ENCODE results near the gene ZYX.

ZYX gene

GRCh38 chr7:143408686-143409561 is 27.8 kb downstream of the ZYX start, which contains the start of gene EPHA1:
TSS of gene EPHA1 (minus strand) at chr7:143408856. CDS start at chr7:143408805, 51 bp downstream.
- no peak for TF ChIP-seq SNAI2 (CRISPR knock-in tag; IDR thresholded peaks at IDR 0.05)
- TF ChIP-seq TOX (CRISPR knock-in tag; IDR thresholded peaks at IDR 0.05; ENCODE audit: borderline replicate concordance) = no peak
- TF ChIP-seq ZFP30 (CRISPR knock-in tag; IDR thresholded peaks at IDR 0.05) = no peak
- TF ChIP-seq ZNF70 (CRISPR knock-in tag; IDR thresholded peaks at IDR 0.05) = no peak
- no peak for TF ChIP-seq CSDC2 (CRISPR knock-in tag; IDR thresholded peaks at IDR 0.05)
- TF ChIP-seq ARNTL (CRISPR knock-in tag; IDR thresholded peaks at IDR 0.05; ENCODE audit: borderline replicate concordance, low read depth) = no peak
- TF ChIP-seq, protein P1, sequence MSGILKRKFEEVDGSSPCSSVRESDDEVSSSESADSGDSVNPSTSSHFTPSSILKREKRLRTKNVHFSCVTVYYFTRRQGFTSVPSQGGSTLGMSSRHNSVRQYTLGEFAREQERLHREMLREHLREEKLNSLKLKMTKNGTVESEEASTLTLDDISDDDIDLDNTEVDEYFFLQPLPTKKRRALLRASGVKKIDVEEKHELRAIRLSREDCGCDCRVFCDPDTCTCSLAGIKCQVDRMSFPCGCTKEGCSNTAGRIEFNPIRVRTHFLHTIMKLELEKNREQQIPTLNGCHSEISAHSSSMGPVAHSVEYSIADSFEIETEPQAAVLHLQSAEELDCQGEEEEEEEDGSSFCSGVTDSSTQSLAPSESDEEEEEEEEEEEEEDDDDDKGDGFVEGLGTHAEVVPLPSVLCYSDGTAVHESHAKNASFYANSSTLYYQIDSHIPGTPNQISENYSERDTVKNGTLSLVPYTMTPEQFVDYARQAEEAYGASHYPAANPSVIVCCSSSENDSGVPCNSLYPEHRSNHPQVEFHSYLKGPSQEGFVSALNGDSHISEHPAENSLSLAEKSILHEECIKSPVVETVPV (CRISPR knock-in tag; IDR thresholded peaks at IDR 0.05) = no peak
- no peak for ATAC-seq

DNA sequence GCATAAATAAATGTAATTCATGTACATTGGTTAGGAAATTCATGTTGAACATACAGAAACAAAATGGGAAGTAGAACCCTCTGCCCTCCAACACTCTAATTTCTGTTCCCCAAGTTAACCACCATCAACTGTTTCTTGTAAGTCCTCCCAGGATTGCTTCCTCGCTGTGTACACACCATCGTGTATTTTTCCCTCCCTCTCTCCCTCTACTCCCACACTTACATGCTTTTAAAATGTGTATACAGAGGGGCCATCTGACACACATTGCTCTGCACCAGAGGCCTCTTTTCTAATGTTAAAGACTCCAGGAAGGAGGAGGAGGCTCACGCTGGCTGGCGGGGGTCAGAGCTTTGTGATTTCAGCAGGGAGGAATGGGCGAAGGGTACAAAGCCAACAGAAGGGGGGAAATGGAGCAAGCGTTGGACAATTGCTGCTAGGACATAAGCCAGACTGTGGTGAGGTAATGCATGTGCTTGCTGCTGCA is 29.4 kb downstream of the ZYX start:
- ATAC-seq = peak; percentile 17

DNA sequence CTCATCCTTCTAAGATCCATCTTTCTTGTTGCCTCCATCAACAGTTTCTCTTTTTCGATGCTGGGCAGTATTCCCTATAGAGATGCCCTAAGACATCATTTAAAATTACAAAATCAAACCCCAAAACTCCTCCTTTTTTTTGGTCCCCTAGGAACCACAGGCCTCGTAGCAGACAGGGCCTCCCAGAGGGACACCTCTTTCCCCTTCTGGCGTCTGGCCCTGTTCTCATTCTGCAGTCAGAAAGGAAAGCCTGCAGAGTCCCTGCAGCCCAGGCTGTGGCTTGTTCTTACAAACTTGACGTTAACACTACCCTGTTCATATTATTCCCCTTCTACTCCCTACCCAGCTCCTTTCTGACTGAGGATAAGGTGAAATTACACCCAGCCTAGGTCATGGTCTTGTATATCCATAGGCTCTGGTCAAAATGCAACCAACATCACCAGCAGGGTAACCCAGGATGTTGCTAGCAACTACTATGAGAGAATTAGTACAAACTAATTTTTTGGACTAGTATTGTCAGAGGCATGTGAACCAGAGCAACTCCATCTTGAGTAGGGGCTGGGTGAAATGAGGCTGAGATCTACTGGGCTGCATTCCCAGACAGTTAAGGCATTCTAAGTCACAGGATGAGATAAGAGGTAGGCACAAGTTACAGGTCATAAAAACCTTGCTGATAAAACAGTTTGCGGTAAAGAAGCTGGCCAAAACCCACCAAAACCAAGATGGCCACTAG is 31.0 kb downstream of the ZYX start:
- ATAC-seq = no peak
- TF ChIP-seq OSR1 (CRISPR knock-in tag; IDR thresholded peaks at IDR 0.05) (no peak; the same call in 1 of the 2 replicates), ESRRG (CRISPR knock-in tag; IDR thresholded peaks at IDR 0.05) (no peak), TCF4 (CRISPR knock-in tag; IDR thresholded peaks at IDR 0.05; ENCODE audit: borderline replicate concordance) (no peak), TSHZ2 (CRISPR knock-in tag; IDR thresholded peaks at IDR 0.05) (no peak), ZNF8 (CRISPR knock-in tag; IDR thresholded peaks at IDR 0.05) (no peak), RARB (CRISPR knock-in tag; IDR thresholded peaks at IDR 0.05) (no peak), GLIS3 (CRISPR knock-in tag; IDR thresholded peaks at IDR 0.05) (no peak), ZFP30 (CRISPR knock-in tag; IDR thresholded peaks at IDR 0.05) (no peak), BACH2 (CRISPR knock-in tag; IDR thresholded peaks at IDR 0.05; ENCODE audit: borderline replicate concordance) (no peak), ZC3H10 (CRISPR knock-in tag; IDR thresholded peaks at IDR 0.05) (no peak), ZNF565 (CRISPR knock-in tag; conservative IDR thresholded peaks at IDR 0.05; ENCODE audit: low read depth) (no peak), SNAI2 (CRISPR knock-in tag; IDR thresholded peaks at IDR 0.05) (peak; percentile 66; the same call in 1 of the 2 replicates), CSDC2 (CRISPR knock-in tag; IDR thresholded peaks at IDR 0.05) (peak; percentile 91), ARNTL (CRISPR knock-in tag; IDR thresholded peaks at IDR 0.05; ENCODE audit: borderline replicate concordance, low read depth) (no peak), TOX (CRISPR knock-in tag; IDR thresholded peaks at IDR 0.05; ENCODE audit: borderline replicate concordance) (no peak), ZFP3 (CRISPR knock-in tag; IDR thresholded peaks at IDR 0.05) (peak; percentile 62; the same call in 1 of the 2 replicates), ISL1 (CRISPR knock-in tag; IDR thresholded peaks at IDR 0.05) (peak; percentile 66), PPARA (CRISPR knock-in tag; IDR thresholded peaks at IDR 0.05; ENCODE audit: borderline replicate concordance) (no peak), ZNF70 (CRISPR knock-in tag; IDR thresholded peaks at IDR 0.05) (no peak)
- TF ChIP-seq, protein P2, sequence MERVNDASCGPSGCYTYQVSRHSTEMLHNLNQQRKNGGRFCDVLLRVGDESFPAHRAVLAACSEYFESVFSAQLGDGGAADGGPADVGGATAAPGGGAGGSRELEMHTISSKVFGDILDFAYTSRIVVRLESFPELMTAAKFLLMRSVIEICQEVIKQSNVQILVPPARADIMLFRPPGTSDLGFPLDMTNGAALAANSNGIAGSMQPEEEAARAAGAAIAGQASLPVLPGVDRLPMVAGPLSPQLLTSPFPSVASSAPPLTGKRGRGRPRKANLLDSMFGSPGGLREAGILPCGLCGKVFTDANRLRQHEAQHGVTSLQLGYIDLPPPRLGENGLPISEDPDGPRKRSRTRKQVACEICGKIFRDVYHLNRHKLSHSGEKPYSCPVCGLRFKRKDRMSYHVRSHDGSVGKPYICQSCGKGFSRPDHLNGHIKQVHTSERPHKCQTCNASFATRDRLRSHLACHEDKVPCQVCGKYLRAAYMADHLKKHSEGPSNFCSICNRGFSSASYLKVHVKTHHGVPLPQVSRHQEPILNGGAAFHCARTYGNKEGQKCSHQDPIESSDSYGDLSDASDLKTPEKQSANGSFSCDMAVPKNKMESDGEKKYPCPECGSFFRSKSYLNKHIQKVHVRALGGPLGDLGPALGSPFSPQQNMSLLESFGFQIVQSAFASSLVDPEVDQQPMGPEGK (CRISPR knock-in tag; IDR thresholded peaks at IDR 0.05; ENCODE audit: borderline replicate concordance) = no peak
- TF ChIP-seq, protein P3, sequence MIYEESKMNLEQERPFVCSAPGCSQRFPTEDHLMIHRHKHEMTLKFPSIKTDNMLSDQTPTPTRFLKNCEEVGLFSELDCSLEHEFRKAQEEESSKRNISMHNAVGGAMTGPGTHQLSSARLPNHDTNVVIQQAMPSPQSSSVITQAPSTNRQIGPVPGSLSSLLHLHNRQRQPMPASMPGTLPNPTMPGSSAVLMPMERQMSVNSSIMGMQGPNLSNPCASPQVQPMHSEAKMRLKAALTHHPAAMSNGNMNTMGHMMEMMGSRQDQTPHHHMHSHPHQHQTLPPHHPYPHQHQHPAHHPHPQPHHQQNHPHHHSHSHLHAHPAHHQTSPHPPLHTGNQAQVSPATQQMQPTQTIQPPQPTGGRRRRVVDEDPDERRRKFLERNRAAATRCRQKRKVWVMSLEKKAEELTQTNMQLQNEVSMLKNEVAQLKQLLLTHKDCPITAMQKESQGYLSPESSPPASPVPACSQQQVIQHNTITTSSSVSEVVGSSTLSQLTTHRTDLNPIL (CRISPR knock-in tag; IDR thresholded peaks at IDR 0.05; ENCODE audit: low read depth) = no peak
- TF ChIP-seq, protein P1 (CRISPR knock-in tag; IDR thresholded peaks at IDR 0.05) = no peak

More for the DNA sequence above, 29.4 kb downstream of the ZYX start:
- TF ChIP-seq ZFP30 (CRISPR knock-in tag; IDR thresholded peaks at IDR 0.05) (no peak), GLIS3 (CRISPR knock-in tag; IDR thresholded peaks at IDR 0.05) (no peak), SNAI2 (CRISPR knock-in tag; IDR thresholded peaks at IDR 0.05) (0 out of 2 replicates have a peak, but pooled peaks have one; percentile 16), ISL1 (CRISPR knock-in tag; IDR thresholded peaks at IDR 0.05) (no peak)

All from SK-N-SH treated with all-trans-retinoic acid at 6 μM for 48 hours (cell line).